KMS-11 (cell line): Measurements from ENCODE around the gene AREL1.

Source experiments
- H2AFZ ChIP-seq: fragments of 200-600 bp; sonication (generic); 2 replicates; pipeline ENCODE4 v1.6.1; 2016; ENCODE audit warnings: antibody characterized with exemption, mixed run types, low read depth
- H3K27ac ChIP-seq: fragments of 200-600 bp; sonication (generic); 2 replicates; pipeline ENCODE4 v1.6.1; 2016; ENCODE audit warnings: mild to moderate bottlenecking, mixed run types
- H3K27me3 ChIP-seq: fragments of 200-600 bp; sonication (generic); 2 replicates; pipeline ENCODE4 v1.6.1; 2017; ENCODE audit warnings: mild to moderate bottlenecking, low read depth, mixed run types, moderate library complexity; ENCODE audit not compliant: insufficient read depth
- H3K36me3 ChIP-seq: fragments of 200-600 bp; sonication (generic); 2 replicates; pipeline ENCODE4 v1.6.1; 2017; ENCODE audit warnings: mild to moderate bottlenecking, mixed run types; ENCODE audit not compliant: insufficient read depth
- H3K4me1 ChIP-seq: fragments of 200-600 bp; sonication (generic); 2 replicates; pipeline ENCODE4 v1.6.1; 2016; ENCODE audit warnings: mild to moderate bottlenecking, low read depth, mixed run types; ENCODE audit not compliant: poor library complexity, severe bottlenecking
- H3K4me2 ChIP-seq: fragments of 200-600 bp; sonication (generic); 2 replicates; pipeline ENCODE4 v1.7.0; 2016; ENCODE audit warnings: mild to moderate bottlenecking, mixed run types
- H3K4me3 ChIP-seq: fragments of 200-600 bp; sonication (generic); IDR thresholded peaks from 2 replicates; pipeline ENCODE4 v1.6.1; 2017; ENCODE audit warnings: low read depth, low read length, mixed read lengths; ENCODE audit not compliant: insufficient read depth
- H3K79me2 ChIP-seq: fragments of 200-600 bp; sonication (generic); 2 replicates; pipeline ENCODE4 v1.6.1; 2016; ENCODE audit warnings: low read depth, mixed run types; ENCODE audit not compliant: insufficient read depth
- H3K9ac ChIP-seq: fragments of 200-600 bp; sonication (generic); 2 replicates; pipeline ENCODE4 v1.6.1; 2016; ENCODE audit warnings: mild to moderate bottlenecking, mixed run types
- H4K20me1 ChIP-seq: fragments of 200-600 bp; sonication (generic); 2 replicates; pipeline ENCODE4 v1.6.1; 2016; ENCODE audit warnings: mild to moderate bottlenecking, mixed run types; ENCODE audit not compliant: insufficient read depth
- CTCF ChIP-seq: fragments of 200-600 bp; sonication (generic); conservative IDR thresholded peaks from 2 replicates; pipeline ENCODE4 v1.6.1; 2017; ENCODE audit warnings: low read depth, mild to moderate bottlenecking, antibody characterized with exemption, low read length, moderate library complexity, mixed read lengths

The AREL1 gene

GRCh38 chr14:74660167-74660566, 52.7 kb downstream of the AREL1 start:
- H3K4me2 ChIP-seq, result no peak overlapping the region

GRCh38 chr14:74658535-74659131, 54.2 kb downstream of the AREL1 start:
- no peak for TF ChIP-seq CTCF
- Histone ChIP-seq H3K9ac (no peak overlapping the region), H3K4me1 (peaks cover 4% of the 10 kb centered on the region), H3K79me2 (no peaks in the 10 kb centered on the region), H3K36me3 (no peaks in the 10 kb centered on the region), H3K27ac (no peak overlapping the region), H4K20me1 (no peaks in the 10 kb centered on the region), H3K4me3 (no peak overlapping the region), H3K4me2 (no peak overlapping the region), H2AFZ (no peak overlapping the region), H3K27me3 (no peaks in the 10 kb centered on the region)

More at GRCh38 chr14:74660167-74660566, 52.7 kb downstream of the AREL1 start:
- H2AFZ ChIP-seq, result no peak overlapping the region
- H3K4me1 ChIP-seq, result peaks cover 4% of the 10 kb centered on the region
- no peak overlapping the region for H3K27ac ChIP-seq
- no peak overlapping the region for H3K4me3 ChIP-seq
- no peaks in the 10 kb centered on the region for H4K20me1 ChIP-seq
- H3K36me3 ChIP-seq, result no peaks in the 10 kb centered on the region
- H3K79me2 ChIP-seq, result no peaks in the 10 kb centered on the region
- no peak for TF ChIP-seq CTCF
- H3K27me3 ChIP-seq, result no peaks in the 10 kb centered on the region
- H3K9ac ChIP-seq, result no peak overlapping the region

GRCh38 chr14:74656964-74657363, 55.9 kb downstream of the AREL1 start:
- Histone ChIP-seq H3K36me3 (no peaks in the 10 kb centered on the region), H3K4me3 (no peak overlapping the region), H3K4me2 (no peak overlapping the region), H3K9ac (no peak overlapping the region), H3K4me1 (peaks cover 4% of the 10 kb centered on the region), H3K79me2 (no peaks in the 10 kb centered on the region), H2AFZ (no peak overlapping the region), H3K27me3 (no peaks in the 10 kb centered on the region), H4K20me1 (no peaks in the 10 kb centered on the region), H3K27ac (no peak overlapping the region)
- no peak for TF ChIP-seq CTCF

- Histone ChIP-seq H3K27me3 (no peaks in the 10 kb centered on the region), H3K9ac (no peak overlapping the region), H3K27ac (no peak overlapping the region), H3K4me1 (peaks cover 4% of the 10 kb centered on the region), H3K4me2 (no peak overlapping the region), H3K4me3 (no peak overlapping the region), H2AFZ (no peak overlapping the region), H3K79me2 (no peaks in the 10 kb centered on the region), H3K36me3 (no peaks in the 10 kb centered on the region), H4K20me1 (no peaks in the 10 kb centered on the region)
- TF ChIP-seq CTCF, result no peak
These were observed 57.1 kb downstream of the AREL1 start for GRCh38 chr14:74655599-74656395.
